Mesenteric fat pad (tissue), 1 donor: ENCODE results near the gene YIF1A. TPM values are rescaled to one million over a fixed set of nuclear protein-coding genes. Genes with fewer than 3 reads are reported as not detected.
"Not testable (repeated sequence)": the region's sequence is repeated elsewhere in the genome, so short reads cannot be mapped to it uniquely, and the experiment has no call there.

Source experiments
- DNase-seq: peaks from one replicate; pipeline ENCODE4 v3.0.0-alpha.2; 2020; ENCODE audit warnings: low spot score
- total RNA-seq: library from RNA; stranded (reverse); fragmentation: NEBNext Ultra II Directional; extraction: Animal tissue kit (Norgen Biotek cat#: 25700); gene quantifications from one replicate; pipeline ENCODE4 v1.2.1, GENCODE V29; 2021
- donor health status: DM: yes; HTN: yes; CAD: no.

Gene YIF1A
- total RNA-seq, 1 donor from 2014 or later, result 81.7 TPM

DNA sequence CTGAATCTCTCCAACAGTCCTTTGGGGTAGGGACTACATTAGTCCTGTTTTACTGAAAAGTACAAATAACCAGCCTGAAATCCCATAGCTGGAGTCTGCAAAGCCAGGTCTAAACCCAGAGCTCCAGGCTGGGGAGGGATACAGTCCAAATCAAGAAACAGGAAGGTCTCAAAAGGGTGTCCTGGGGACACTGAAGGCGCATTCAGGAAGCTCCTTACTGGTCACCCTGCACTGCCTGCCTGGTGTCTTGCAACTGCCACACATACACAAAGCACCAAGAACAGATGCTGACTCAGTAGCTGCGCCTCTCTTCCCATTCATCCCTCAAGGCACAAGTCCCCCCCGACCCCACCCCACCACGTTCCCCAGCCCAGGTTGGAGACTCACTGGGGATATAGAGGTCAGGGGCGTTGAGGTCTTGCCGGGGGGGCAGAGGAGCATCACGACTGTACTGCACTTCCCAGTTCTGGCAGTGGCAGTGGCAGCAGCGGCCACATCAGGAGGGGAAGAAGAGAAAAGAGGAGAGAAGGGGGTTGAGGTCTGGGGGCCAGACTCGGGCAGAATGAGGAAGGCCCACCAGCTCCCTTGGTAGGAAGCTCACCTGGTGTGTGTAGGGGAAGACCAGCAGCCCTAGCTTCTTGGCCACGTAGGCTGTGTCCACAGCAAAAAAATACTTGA lies 1.6 kb downstream of the YIF1A start:
- no peak for DNase-seq

DNA sequence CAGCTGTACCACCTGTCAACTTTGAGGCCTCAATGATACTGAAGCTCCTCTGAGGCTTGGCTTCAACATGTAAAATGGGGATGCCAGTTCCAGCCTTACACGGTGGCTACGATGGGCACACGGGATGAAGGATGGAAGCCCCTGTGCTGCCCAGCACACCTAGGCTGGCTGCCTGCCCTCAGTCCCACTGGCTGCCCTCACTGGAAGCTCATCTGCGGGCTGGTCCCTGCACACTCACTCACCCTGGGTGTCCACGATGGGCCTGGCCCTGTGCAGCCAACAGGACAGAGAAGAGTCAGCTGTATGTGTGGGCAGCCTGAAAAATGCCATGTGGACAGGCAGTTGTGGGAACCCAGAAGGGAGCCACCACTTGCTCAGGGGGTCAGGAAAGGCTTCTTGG lies 2.2 kb downstream of the YIF1A start:
- no peak for DNase-seq

- no peak for DNase-seq
Measured at GRCh38 chr11:66285250-66285947, 3.5 kb downstream of the YIF1A start.

DNA sequence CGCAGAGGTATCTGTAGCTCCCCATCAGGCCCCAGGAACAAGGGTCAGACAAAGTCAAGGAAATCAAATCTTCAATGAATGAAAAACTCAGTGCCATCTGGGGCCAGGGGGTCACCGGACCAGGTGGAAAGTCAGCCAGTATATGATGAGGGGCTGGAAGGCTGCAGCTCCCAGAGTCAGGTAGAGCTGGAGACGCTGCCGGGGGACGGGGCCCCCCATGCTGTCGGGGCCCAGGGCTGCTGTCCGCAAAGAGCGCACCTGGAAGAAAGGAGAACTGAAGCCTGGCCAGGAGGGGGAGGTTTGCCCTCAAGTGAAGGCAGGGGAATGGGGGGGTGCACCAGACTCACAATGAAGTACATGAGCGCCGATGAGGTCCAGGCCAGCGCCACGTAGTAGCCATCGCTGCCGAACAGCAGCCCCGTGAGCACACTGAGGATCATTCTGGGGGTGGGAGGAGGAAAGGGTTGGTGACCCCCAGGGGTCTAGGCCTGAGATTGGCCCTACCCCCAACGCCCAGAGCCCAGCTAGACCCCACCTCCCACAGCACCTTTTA lies 4.3 kb downstream of the YIF1A start:
- DNase-seq, result no peak

- no peak for DNase-seq
Measured at GRCh38 chr11:66283461-66284105, 5.4 kb downstream of the YIF1A start.

DNA sequence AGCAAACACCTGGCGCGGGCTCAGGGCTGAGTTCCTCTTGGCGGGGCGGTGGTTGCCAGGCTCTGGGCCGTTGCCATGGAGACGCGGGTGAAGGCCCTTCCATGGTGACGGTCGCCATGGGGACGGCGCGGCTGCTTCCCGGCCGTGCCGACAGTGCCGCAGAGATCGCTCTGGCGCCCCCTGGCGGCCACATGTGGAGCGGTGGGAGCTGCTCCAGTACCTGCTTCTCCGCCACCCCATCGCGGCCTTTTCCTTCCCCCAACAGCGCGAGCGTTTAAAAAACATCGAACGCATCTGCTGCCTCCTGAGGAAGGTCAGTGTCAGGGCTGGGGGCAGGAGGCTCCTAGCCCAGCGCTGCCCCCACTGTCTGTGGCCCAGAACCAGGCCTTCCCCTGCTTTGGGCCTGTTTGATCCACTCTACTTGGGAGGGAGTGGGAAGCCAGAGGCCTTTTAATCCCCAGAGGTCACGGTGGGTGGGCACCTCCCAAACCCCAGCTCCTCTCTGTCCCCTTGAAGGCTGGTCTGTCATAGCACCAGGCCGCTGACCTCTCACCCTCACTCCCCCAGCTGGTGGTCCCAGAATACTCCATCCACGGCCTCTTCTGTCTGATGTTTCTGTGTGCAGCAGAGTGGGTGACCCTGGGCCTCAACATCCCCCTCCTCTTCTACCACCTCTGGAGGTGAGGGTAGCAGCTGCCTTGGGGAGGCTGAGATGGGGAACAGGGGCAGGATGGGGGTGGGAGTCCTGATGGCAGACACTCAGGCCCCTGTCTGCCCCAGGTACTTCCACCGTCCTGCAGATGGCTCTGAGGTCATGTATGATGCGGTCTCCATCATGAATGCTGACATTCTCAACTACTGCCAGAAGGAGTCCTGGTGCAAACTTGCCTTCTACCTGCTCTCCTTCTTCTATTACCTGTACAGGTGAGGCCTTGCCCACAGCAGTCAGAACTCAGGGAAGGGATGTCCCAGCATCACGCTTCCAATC lies 6.2 kb downstream of the YIF1A start:
- DNase-seq, result peak; percentile 100

DNA sequence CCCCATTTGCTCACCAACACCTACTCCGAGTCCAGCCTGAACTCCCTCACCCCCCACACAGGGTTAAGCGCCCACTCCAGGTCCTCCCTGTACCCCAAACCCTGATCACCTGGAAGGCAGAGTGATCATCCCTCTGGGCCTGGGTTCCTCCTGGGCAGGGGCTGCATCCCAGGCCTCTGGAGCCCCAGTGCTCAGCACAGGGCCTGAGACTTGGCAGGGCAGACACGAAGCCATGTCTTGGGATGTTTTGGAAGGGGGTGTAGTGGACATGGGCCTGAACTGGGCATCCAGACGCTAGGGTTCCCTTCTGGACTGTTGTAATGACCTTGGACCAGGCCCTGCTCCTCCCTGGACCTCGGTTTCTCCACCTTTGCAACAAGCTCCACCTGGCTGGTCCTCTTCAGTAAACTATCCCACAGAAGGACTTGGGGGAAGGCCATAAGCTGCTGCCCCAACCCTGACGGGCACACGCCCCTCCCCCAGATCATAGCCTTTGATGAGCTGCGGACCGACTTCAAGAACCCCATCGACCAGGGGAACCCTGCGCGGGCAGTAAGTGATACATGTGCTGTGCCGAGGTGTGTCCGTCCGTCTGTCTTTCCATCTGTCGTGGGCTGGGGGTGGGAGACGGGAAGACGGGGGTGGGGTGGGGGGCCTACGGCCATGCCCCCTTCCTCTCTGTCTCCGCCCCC lies 7.0 kb downstream of the YIF1A start:
- no peak for DNase-seq

DNA sequence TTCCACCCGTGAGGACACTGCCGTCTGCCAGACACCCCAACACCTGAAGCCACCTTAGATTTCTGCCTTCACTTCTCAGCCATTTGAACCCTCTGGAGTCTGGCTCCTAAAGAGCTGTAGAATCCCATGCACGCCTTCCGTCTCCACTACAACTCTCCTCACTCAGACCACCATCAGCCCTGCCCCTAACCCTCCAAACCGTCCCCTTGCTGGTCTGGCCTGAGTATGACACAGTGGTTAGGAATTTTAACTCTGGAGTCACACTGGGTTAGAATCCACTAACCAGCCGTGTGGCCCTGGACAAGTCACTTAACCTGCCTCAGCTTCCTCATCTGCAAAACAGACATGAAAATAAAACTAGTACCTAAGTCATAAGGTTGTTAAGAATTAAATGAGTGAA lies 7.9 kb downstream of the YIF1A start:
- DNase-seq, result no peak

DNA sequence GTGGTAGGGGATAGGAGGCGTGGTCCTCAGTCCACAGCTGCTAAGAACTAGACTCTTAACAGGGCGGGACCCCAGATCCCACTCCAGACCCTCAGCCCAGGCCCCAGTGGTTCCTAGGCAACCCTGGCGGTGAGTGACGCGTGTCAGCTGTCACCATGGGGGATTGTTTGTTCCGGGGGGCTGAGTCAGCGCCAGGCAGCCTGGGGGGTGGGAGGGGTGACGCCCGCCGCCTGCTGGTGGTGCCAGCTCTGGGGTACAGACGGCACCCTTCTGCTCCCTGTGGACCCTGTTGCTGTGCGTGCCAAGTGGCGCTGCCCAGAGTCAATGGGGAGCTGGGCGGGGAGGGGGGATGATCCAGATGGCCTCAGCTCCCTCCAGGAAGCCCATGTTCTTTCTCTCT lies 8.5 kb downstream of the YIF1A start:
- no peak for DNase-seq

DNA sequence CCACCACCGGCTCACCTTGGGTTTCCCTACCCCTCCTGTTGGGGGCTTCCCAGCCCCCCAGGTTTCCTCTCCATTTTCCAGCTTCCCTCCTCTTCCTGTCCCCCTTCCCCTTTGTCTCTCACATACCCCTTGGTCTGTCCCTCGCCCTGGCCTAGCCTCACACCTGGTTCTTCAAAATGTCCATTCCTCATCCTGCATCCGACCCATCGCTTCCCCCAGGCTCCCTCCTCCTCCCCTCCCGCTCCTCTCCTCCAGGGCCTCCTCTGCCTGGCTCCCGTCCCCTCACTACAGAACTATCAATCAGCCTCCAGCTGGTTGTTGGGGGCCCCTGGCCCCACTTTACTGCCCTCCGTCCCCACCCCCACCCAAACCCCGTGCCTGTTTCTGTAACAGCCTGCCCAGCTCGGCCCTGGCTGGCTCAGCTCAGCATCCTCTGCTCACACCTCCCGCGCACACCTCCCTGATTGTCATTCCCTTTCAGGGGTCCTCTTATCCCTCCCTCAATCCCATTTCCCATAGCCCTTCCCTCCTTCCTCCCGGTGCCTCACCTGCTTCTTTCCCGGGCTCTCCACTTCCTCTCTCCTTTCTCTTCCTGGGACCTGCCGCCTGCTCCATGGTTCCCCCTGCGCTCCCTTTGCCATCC lies 9.7 kb downstream of the YIF1A start:
- no peak for DNase-seq

- DNase-seq, result no peak
Measured at GRCh38 chr11:66278363-66279091, 10.4 kb downstream of the YIF1A start.

DNA sequence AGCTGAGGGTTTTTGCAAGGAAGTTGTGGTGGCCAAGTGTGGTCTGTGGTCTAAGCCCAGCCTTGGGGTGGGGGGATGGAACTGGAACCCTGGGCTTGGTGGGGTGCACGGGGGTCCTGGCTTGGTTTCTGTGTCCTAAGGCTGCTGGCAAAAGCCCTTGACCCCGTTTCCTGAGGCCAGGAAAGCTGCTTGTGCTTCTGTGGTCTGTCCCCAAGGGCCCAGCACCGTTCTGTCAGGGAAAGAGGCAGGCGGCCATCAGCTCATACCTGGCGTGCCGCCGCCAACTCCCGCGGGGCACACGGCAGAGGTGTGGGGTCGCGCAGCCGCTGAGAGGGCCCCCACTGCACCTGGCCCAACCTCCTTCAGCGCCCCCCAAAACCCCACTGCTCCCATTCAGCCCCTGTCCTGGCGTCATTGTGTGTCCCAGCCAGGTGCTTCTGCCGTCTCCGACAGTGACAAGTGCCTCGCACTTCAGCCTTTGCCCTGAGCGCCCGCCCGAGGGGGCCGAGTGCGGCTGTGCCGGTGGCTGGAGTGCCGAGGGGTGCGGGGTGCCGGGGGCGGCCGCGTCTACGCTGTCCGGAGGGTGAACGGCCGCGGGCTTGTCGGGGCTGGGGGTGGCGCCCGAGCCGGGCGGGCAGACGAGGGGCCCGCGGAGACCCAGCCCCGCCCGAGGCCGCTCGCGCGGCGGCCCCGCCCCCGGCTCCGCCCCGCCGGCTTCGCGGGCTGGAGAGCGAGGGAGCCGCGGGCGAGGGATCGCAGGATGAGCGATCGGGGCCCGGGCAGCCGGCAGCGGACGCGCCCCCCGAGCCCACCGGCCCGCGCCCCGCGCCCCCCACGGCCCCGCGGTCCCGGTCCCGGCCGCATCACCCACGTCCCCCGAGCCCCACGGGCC lies 11.2 kb downstream of the YIF1A start, which contains the start of gene CNIH2:
Gene CNIH2 (plus strand): TSS at position 705 of the 892 bp plus-strand sequence. CDS start 282 bp downstream, outside the sequence.
- no peak for DNase-seq

GRCh38 chr11:66277064-66277463 lies 11.9 kb downstream of the YIF1A start:
- not testable (repeated sequence) for DNase-seq

- DNase-seq, result not testable (repeated sequence)
Measured at GRCh38 chr11:66276619-66277018, 12.3 kb downstream of the YIF1A start.

DNA sequence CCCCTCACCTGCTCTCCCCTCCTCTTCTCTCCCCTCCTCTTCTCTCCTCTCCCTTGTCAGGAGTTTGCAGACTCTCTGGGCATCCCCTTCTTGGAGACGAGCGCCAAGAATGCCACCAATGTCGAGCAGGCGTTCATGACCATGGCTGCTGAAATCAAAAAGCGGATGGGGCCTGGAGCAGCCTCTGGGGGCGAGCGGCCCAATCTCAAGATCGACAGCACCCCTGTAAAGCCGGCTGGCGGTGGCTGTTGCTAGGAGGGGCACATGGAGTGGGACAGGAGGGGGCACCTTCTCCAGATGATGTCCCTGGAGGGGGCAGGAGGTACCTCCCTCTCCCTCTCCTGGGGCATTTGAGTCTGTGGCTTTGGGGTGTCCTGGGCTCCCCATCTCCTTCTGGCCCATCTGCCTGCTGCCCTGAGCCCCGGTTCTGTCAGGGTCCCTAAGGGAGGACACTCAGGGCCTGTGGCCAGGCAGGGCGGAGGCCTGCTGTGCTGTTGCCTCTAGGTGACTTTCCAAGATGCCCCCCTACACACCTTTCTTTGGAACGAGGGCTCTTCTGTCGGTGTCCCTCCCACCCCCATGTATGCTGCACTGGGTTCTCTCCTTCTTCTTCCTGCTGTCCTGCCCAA lies 12.8 kb downstream of the YIF1A start:
- no peak for DNase-seq

DNA sequence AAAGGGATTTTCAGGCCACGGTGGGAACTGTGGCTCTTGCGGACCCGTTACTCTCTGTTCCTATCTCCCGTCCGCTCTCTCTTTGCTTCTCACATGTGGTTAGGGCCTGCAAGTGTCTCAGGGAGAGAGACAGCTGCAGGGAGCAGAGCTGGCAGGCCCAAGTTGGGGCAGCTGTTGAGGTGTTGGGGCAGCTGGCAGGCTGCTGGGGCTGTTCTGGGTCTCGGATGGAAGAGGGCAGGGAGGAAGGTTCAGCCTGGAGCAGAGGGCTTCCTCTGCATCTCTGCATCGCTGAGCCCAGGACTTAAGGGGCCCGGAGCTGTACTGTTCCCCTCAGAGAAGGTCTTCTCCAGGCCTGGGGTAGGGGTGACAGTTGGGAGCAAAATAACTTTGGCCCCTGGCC lies 13.5 kb downstream of the YIF1A start:
- DNase-seq, result no peak

DNA sequence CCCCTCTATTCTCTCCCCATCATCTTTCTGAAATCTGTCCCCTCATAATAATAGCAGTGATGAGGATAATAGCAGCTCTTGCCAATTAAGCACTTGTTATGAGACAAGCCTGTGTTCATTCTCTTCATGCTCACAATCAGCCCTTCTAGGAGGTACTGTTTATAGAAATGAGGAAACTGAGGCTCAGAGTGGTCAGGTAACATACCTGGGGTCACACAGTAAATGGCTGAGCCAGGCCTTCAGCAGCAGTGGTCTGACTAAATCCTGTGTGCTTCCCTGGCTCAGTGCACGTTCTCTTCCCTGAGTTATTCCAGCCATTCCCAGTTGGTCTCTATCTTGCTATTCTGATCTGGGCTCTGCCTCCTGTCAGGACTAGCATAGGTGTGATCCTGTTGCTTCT lies 14.7 kb downstream of the YIF1A start:
- DNase-seq, result no peak

- no peak for DNase-seq
Measured at GRCh38 chr11:66272596-66272995, 16.3 kb downstream of the YIF1A start.
